Upper lobe of left lung (tissue), 6 donors: ENCODE measurements around the gene SCYGR1. TPM values are rescaled to one million over a fixed set of nuclear protein-coding genes. Genes with fewer than 3 reads are reported as not detected.
A peak's percentile ranks its signal among the peaks of the same experiment; 100 is the strongest.

Source experiments
- ATAC-seq, 2 donors: fragments of 200-7000 bp; cut with Tn5 transposase; one replicate each; pipeline ENCODE4 v1.9.1; 2022; ENCODE audit warnings: mild to moderate bottlenecking in 2 of 2, moderate library complexity in 2 of 2; ENCODE audit not compliant: low FRiP score in 2 of 2
- DNase-seq, 2 donors: peaks; one replicate each; pipeline ENCODE4 v3.0.0-alpha.2; 2019 to 2020
- H3K27ac ChIP-seq, 4 donors: fragments of 200-600 bp; sonication (generic); one replicate each; pipeline ENCODE4 v1.5.1; 2016 to 2019
- H3K27me3 ChIP-seq, 4 donors: fragments of 200-600 bp; sonication (generic); one replicate each; pipeline ENCODE4 v1.5.1; 2017 to 2019
- H3K36me3 ChIP-seq, 4 donors: fragments of 200-600 bp; sonication (generic); one replicate each; pipeline ENCODE4 v1.5.1; 2016 to 2019
- H3K4me1 ChIP-seq, 4 donors: fragments of 200-600 bp; sonication (generic); one replicate each; pipeline ENCODE4 v1.5.1; 2018 to 2019
- H3K4me3 ChIP-seq, 4 donors: fragments of 200-600 bp; sonication (generic); one replicate each; pipeline ENCODE4 v1.5.1; 2017 to 2019; ENCODE audit warnings: mild to moderate bottlenecking in 2 of 4, moderate library complexity in 1 of 4
- H3K9me3 ChIP-seq, 4 donors: fragments of 200-600 bp; sonication (generic); one replicate each; pipeline ENCODE4 v1.5.1; 2018 to 2019
- EP300 ChIP-seq, 4 donors: sonication (generic); formaldehyde crosslinking; IDR thresholded peaks; one replicate each; pipeline ENCODE4 v1.5.1; 2017; ENCODE audit warnings: antibody characterized with exemption in 4 of 4, control low read depth in 2 of 4
- POLR2A ChIP-seq, 4 donors: fragments of 450-650 bp; IDR thresholded peaks; one replicate each; pipeline ENCODE4 v1.5.1; 2016 to 2017; ENCODE audit warnings: antibody characterized with exemption in 4 of 4, mild to moderate bottlenecking in 2 of 4
- POLR2AphosphoS5 ChIP-seq, 2 donors: sonication (generic); formaldehyde crosslinking; IDR thresholded peaks; one replicate each; pipeline ENCODE4 v1.5.1; 2017; ENCODE audit warnings: antibody characterized with exemption in 2 of 2
- WGBS, 2 donors: methylation state at CpG; one replicate each; pipeline ENCODE4 v1.1.5; 2017 to 2018; 5-methylcytosine and 5-hydroxymethylcytosine counted together
- total RNA-seq, 6 donors: library from RNA; depleted of rRNA in 4 of 6; stranded (reverse); fragments of >200 nt in 4 of 6; gene quantifications; one replicate each; pipeline versions ENCODE4 v1.1.0 to v1.2.1, GENCODE V29; 2016 to 2021
- TF ChIP-seq, protein P1 (sequence below), 6 experiments: fragments of 450-650 bp in 4 of 6; fragments of 200-600 bp in 2 of 6; sonication (generic) in 2 of 6; IDR thresholded peaks; one replicate each; pipeline ENCODE4 v1.5.1; 2016 to 2019; ENCODE audit warnings: antibody characterized with exemption in 6 of 6
- donor health status: DM: no; HTN: no; CAD: no; lungs with moderate emphysema.
- donor health status: DM: no; HTN: yes; CAD: no; lungs with severe emphysema.

SCYGR1 gene
- total RNA-seq, 6 donors from 2014 or later: not detected

DNA sequence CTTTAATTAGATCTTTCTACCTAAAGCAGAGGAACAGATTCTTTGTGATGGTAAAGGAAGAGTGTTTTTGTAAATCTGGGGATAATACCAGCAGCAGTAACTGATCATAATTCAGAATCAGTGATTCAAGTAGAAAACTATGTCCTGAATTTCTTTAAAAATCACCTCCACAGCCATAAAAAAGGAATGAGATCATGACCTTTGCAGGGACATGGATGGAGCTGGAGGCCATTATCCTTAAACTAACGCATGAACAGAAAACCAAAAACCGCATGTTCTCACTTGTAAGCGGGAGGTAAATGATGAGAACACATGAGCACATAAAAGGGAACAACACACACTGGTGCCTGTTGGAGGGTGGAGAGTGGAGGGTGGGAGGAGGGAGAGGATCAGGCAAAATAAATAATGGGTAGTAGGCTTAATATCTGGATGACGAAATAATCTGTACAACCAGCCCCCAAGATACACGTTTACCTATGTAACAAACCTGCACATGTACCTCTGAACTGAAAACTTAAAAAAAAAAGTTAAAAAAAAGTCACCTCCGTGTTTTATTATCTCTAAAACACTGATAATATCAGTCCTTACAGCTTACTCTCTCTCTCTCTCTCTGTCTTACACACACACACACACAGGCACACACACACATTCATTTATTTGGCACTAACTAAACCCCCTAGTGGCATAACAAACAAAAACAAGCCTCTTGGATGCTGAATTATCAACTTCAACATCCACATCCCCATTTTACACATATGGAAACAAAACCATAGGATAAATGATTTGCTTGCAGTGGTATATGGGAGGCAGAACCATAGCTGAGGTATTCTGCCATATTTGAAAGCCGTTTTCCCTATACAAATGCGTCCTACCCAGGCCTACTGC, 10.0 kb downstream of the SCYGR1 start:
- no peak for ATAC-seq
- Histone ChIP-seq H3K27me3 (no peaks in the 10 kb centered on the region), H3K4me3 (no peak overlapping the region), H3K4me1 (no peaks in the 10 kb centered on the region), H3K36me3 (no peaks in the 10 kb centered on the region), H3K27ac (no peak overlapping the region), H3K9me3 (no peaks in the 10 kb centered on the region)
- no peak for TF ChIP-seq POLR2AphosphoS5 (IDR thresholded peaks at IDR 0.05)
- WGBS, 2 donors: 72 to 81% methylated on average over 8 of the region's 8 CpGs
- DNase-seq: no peak

DNA sequence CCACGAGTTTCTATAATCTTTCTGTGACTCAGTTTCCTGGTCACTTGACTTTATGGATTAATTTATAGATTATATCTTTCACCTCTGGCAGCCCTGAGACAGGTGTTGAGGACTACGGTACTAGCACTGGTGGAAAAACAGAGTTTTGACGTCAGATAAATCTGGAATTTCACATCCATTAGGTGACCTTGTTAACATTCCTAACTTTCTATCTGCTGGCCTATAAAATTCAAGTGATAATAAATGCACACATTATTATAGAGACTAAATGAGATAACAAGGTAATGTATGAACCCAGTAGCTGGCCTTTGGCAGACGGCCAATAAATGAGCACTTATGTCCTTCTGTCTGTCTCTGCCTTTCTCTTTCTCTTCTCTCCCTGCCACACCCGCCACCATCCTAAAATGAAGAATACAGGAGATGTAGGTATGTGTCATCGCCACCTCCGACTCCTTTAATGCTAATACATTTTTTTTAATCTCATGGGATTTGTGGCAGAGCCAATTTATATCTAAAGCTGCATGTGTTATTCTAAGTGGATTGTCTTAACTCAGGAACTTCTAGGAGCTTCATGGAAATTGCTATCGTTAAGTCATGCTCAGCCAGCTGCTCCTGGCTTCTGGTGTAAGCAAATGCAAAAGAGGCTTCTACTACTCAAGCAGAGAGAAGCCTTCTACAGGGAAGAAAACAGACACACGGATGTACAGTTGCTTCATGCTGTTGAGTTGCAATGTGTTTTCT, 10.9 kb downstream of the SCYGR1 start:
- ATAC-seq: no peak
- TF ChIP-seq EP300 (IDR thresholded peaks at IDR 0.05): no peak
- TF ChIP-seq, protein P1, sequence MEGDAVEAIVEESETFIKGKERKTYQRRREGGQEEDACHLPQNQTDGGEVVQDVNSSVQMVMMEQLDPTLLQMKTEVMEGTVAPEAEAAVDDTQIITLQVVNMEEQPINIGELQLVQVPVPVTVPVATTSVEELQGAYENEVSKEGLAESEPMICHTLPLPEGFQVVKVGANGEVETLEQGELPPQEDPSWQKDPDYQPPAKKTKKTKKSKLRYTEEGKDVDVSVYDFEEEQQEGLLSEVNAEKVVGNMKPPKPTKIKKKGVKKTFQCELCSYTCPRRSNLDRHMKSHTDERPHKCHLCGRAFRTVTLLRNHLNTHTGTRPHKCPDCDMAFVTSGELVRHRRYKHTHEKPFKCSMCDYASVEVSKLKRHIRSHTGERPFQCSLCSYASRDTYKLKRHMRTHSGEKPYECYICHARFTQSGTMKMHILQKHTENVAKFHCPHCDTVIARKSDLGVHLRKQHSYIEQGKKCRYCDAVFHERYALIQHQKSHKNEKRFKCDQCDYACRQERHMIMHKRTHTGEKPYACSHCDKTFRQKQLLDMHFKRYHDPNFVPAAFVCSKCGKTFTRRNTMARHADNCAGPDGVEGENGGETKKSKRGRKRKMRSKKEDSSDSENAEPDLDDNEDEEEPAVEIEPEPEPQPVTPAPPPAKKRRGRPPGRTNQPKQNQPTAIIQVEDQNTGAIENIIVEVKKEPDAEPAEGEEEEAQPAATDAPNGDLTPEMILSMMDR (IDR thresholded peaks at IDR 0.05): no peak
- TF ChIP-seq POLR2A (IDR thresholded peaks at IDR 0.05): no peak
- TF ChIP-seq POLR2AphosphoS5 (IDR thresholded peaks at IDR 0.05): no peak
- WGBS, 2 donors: 75 to 77% methylated on average over 9 of the region's 9 CpGs

DNA sequence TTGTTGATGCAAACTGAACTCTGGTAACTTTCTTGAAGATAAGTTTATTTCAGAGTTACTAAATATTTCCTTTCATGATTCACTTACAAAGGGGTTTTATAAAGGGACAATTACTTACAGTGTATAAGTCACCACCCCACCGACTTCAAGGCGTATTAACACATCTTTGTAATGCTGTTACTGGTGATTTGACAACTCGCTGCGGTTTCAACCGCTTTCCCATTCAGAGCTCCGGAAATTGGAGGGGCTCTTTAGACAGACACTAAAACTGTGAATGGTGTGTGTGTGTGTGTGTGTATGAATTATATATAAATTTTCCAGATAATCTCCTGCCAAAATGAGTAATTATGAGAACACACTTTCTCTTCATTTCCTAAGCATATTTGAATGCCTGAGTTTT, 13.6 kb downstream of the SCYGR1 start:
- Histone ChIP-seq H3K36me3 (no peaks in the 10 kb centered on the region), H3K27me3 (no peaks in the 10 kb centered on the region), H3K4me3 (no peak overlapping the region), H3K4me1 (no peaks in the 10 kb centered on the region), H3K9me3 (no peaks in the 10 kb centered on the region), H3K27ac (no peak overlapping the region)
- 63 to 65% methylated on average over 6 of the region's 6 CpGs for WGBS, 2 donors
- ATAC-seq: no peak
- no peak for DNase-seq
- TF ChIP-seq EP300 (IDR thresholded peaks at IDR 0.05) (no peak), POLR2A (IDR thresholded peaks at IDR 0.05) (no peak), POLR2AphosphoS5 (IDR thresholded peaks at IDR 0.05) (no peak)
- TF ChIP-seq, protein P1 (IDR thresholded peaks at IDR 0.05): no peak

More for the DNA sequence above, 10.9 kb downstream of the SCYGR1 start:
- Histone ChIP-seq H3K36me3 (no peaks in the 10 kb centered on the region), H3K27me3 (no peaks in the 10 kb centered on the region), H3K4me3 (no peak overlapping the region), H3K9me3 (no peaks in the 10 kb centered on the region), H3K27ac (no peak overlapping the region), H3K4me1 (no peaks in the 10 kb centered on the region)
- no peak for DNase-seq

DNA sequence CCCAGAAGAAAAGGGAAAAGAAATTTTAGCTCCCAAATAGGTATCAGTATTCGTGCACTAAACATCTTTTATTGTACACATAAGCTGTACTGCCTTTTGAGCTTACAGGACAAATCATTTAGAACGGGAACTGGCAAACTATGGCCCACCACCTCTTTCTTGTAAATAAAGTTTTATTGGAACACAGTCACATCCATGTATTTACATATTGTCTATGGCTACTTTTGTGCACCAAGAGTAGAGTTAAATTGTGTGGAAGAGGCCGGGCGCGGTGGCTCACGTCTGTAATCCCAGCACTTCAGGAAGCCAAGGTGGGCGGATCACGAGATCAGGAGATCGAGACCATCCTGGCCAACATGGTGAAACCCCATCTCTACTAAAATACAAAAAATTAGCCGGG, 14.4 kb downstream of the SCYGR1 start:
- no peak for ATAC-seq
- DNase-seq: no peak
- Histone ChIP-seq H3K27ac (no peak overlapping the region), H3K27me3 (no peaks in the 10 kb centered on the region), H3K9me3 (no peaks in the 10 kb centered on the region), H3K4me3 (no peak overlapping the region), H3K36me3 (no peaks in the 10 kb centered on the region), H3K4me1 (no peaks in the 10 kb centered on the region)
- TF ChIP-seq, protein P1 (IDR thresholded peaks at IDR 0.05): no peak
- TF ChIP-seq EP300 (IDR thresholded peaks at IDR 0.05): no peak
- TF ChIP-seq POLR2AphosphoS5 (IDR thresholded peaks at IDR 0.05): no peak
- no peak for TF ChIP-seq POLR2A (IDR thresholded peaks at IDR 0.05)
- 89 to 92% methylated on average over 10 of the region's 10 CpGs for WGBS, 2 donors

DNA sequence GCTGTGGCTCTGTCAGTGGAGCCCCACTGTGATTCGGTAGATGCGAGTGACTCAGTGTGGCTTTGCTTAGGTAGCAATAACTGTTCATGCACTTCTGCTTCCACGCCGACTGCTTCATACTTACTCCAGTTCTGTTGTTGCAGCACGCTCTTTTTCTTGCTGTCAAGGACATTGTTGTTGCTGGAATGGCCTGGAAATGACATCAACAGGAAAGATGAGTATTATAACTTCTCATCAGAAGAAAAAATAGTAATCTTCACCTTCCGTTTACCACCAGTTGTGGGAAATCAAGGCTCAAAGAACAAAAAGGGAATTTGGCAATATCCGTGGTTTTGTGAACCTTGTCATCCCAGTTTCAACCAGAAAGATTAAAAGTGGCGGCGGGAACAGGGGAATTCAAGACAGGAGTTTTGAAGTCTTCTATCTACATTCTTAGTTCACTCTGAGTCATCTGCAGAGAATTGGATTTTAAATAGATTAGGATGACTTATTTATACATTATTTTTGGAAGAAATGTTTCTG, 16.9 kb downstream of the SCYGR1 start:
- WGBS, 2 donors: 52 to 65% methylated on average over 9 of the region's 9 CpGs
- peak in 3 of 4 donors; percentile 56 to 78 (median 58) for TF ChIP-seq EP300 (IDR thresholded peaks at IDR 0.05)
- no peak for TF ChIP-seq POLR2A (IDR thresholded peaks at IDR 0.05)
- TF ChIP-seq POLR2AphosphoS5 (IDR thresholded peaks at IDR 0.05): peak; percentile 61 to 71
- TF ChIP-seq, protein P1 (IDR thresholded peaks at IDR 0.05): no peak
- ATAC-seq: peak; percentile 78 to 86
- peaks cover 0 to 4% (median 0%) of the 10 kb centered on the region in 4 donors for H3K4me1 ChIP-seq
- peak overlapping the region; percentile 65 to 82 (median 70) for H3K27ac ChIP-seq
- no peaks in the 10 kb centered on the region for H3K9me3 ChIP-seq
- no peak overlapping the region for H3K4me3 ChIP-seq
- H3K36me3 ChIP-seq: no peaks in the 10 kb centered on the region
- peak in 1 of 2 donors; percentile 74 for DNase-seq
- no peaks in the 10 kb centered on the region for H3K27me3 ChIP-seq
